ENCODE data around the gene DYNAP.

DYNAP gene

GRCh38 chr18:54607213-54608027 is 16.4 kb downstream of the DYNAP start:
- H3K4me1 ChIP-seq (ENCODE audit: low read length) = no peaks in the 10 kb centered on the region
- H3K27me3 ChIP-seq (ENCODE audit: low read depth, low read length) = no peaks in the 10 kb centered on the region
- H3K27ac ChIP-seq (ENCODE audit: low read length) = no peak overlapping the region
- H3K9me3 ChIP-seq (ENCODE audit: insufficient read depth, low read length) = no peaks in the 10 kb centered on the region
- H3K36me3 ChIP-seq (replicated peaks; ENCODE audit: low read depth, low read length) = no peaks in the 10 kb centered on the region
- no peaks in the 10 kb centered on the region for H4K20me1 ChIP-seq (ENCODE audit: insufficient read depth, low read length)
- no peak overlapping the region for H2AFZ ChIP-seq (ENCODE audit: low read depth, low read length)
- H3K4me3 ChIP-seq (ENCODE audit: low read length) = no peak overlapping the region
- TF ChIP-seq EZH2phosphoT487 (IDR thresholded peaks at IDR 0.05; ENCODE audit: low read depth) (no peak), CTCF (IDR thresholded peaks at IDR 0.05; ENCODE audit: low read depth, low read length) (no peak)
- no peak overlapping the region for H3K4me2 ChIP-seq (ENCODE audit: low read length)
- no peaks in the 10 kb centered on the region for H3K79me2 ChIP-seq (ENCODE audit: low read length)
- H3K9ac ChIP-seq (ENCODE audit: low read length) = no peak overlapping the region

GRCh38 chr18:54608028-54608642 is 17.1 kb downstream of the DYNAP start:
- Histone ChIP-seq H3K4me3 (ENCODE audit: low read length) (no peak overlapping the region), H3K4me2 (ENCODE audit: low read length) (no peak overlapping the region), H4K20me1 (ENCODE audit: insufficient read depth, low read length) (no peaks in the 10 kb centered on the region), H3K27ac (ENCODE audit: low read length) (no peak overlapping the region), H3K9ac (ENCODE audit: low read length) (no peak overlapping the region), H3K79me2 (ENCODE audit: low read length) (no peaks in the 10 kb centered on the region), H3K9me3 (ENCODE audit: insufficient read depth, low read length) (no peaks in the 10 kb centered on the region), H2AFZ (ENCODE audit: low read depth, low read length) (no peak overlapping the region), H3K36me3 (replicated peaks; ENCODE audit: low read depth, low read length) (no peaks in the 10 kb centered on the region), H3K4me1 (ENCODE audit: low read length) (no peaks in the 10 kb centered on the region), H3K27me3 (ENCODE audit: low read depth, low read length) (no peaks in the 10 kb centered on the region)
- TF ChIP-seq CTCF (IDR thresholded peaks at IDR 0.05; ENCODE audit: low read depth, low read length) = no peak
- TF ChIP-seq EZH2phosphoT487 (IDR thresholded peaks at IDR 0.05; ENCODE audit: low read depth) = no peak

GRCh38 chr18:54611816-54612215 is 20.8 kb downstream of the DYNAP start:
- no peak overlapping the region for H3K27ac ChIP-seq (ENCODE audit: low read length)
- H4K20me1 ChIP-seq (ENCODE audit: insufficient read depth, low read length) = no peaks in the 10 kb centered on the region
- no peak for TF ChIP-seq CTCF (IDR thresholded peaks at IDR 0.05; ENCODE audit: low read depth, low read length)
- no peak for TF ChIP-seq EZH2phosphoT487 (IDR thresholded peaks at IDR 0.05; ENCODE audit: low read depth)
- no peaks in the 10 kb centered on the region for H3K79me2 ChIP-seq (ENCODE audit: low read length)
- no peaks in the 10 kb centered on the region for H3K27me3 ChIP-seq (ENCODE audit: low read depth, low read length)
- no peaks in the 10 kb centered on the region for H3K9me3 ChIP-seq (ENCODE audit: insufficient read depth, low read length)
- no peaks in the 10 kb centered on the region for H3K36me3 ChIP-seq (replicated peaks; ENCODE audit: low read depth, low read length)
- H3K4me1 ChIP-seq (ENCODE audit: low read length) = no peaks in the 10 kb centered on the region
- H3K9ac ChIP-seq (ENCODE audit: low read length) = no peak overlapping the region
- H3K4me3 ChIP-seq (ENCODE audit: low read length) = no peak overlapping the region
- no peak overlapping the region for H2AFZ ChIP-seq (ENCODE audit: low read depth, low read length)
- no peak overlapping the region for H3K4me2 ChIP-seq (ENCODE audit: low read length)

GRCh38 chr18:54612237-54612636 is 21.2 kb downstream of the DYNAP start:
- Histone ChIP-seq H3K9ac (ENCODE audit: low read length) (no peak overlapping the region), H3K4me1 (ENCODE audit: low read length) (no peaks in the 10 kb centered on the region), H2AFZ (ENCODE audit: low read depth, low read length) (no peak overlapping the region), H3K27me3 (ENCODE audit: low read depth, low read length) (no peaks in the 10 kb centered on the region), H3K4me3 (ENCODE audit: low read length) (no peak overlapping the region), H3K4me2 (ENCODE audit: low read length) (no peak overlapping the region), H3K9me3 (ENCODE audit: insufficient read depth, low read length) (no peaks in the 10 kb centered on the region), H3K36me3 (replicated peaks; ENCODE audit: low read depth, low read length) (no peaks in the 10 kb centered on the region), H4K20me1 (ENCODE audit: insufficient read depth, low read length) (no peaks in the 10 kb centered on the region), H3K27ac (ENCODE audit: low read length) (no peak overlapping the region), H3K79me2 (ENCODE audit: low read length) (no peaks in the 10 kb centered on the region)
- TF ChIP-seq EZH2phosphoT487 (IDR thresholded peaks at IDR 0.05; ENCODE audit: low read depth) (no peak), CTCF (IDR thresholded peaks at IDR 0.05; ENCODE audit: low read depth, low read length) (no peak)
